Loucy (cell line): ENCODE data around the gene ACADVL.

Source experiments
- H2AFZ ChIP-seq: fragments of 200-600 bp; sonication (generic); 2 replicates; pipeline ENCODE4 v1.6.0; 2016; ENCODE audit warnings: antibody characterized with exemption, mild to moderate bottlenecking, low read length, moderate library complexity
- H3F3A ChIP-seq: fragments of 200-600 bp; 2 replicates; pipeline ENCODE4 v1.6.0; 2016; ENCODE audit warnings: antibody characterized with exemption, low read depth, mild to moderate bottlenecking
- H3K27me3 ChIP-seq: fragments of 200-600 bp; sonication (generic); 2 replicates; pipeline ENCODE4 v1.6.1; 2014; ENCODE audit warnings: low read length, mild to moderate bottlenecking; ENCODE audit not compliant: insufficient read depth, poor library complexity, severe bottlenecking
- H3K36me3 ChIP-seq: fragments of 200-600 bp; sonication (generic); 2 replicates; pipeline ENCODE4 v1.6.1; 2016; ENCODE audit warnings: low read length; ENCODE audit not compliant: insufficient read depth
- H3K4me1 ChIP-seq: fragments of 200-600 bp; sonication (generic); 2 replicates; pipeline ENCODE4 v1.5.1; 2014; ENCODE audit warnings: low read length, mild to moderate bottlenecking; ENCODE audit not compliant: insufficient read depth, poor library complexity, severe bottlenecking
- H3K4me2 ChIP-seq: fragments of 200-600 bp; sonication (generic); 2 replicates; pipeline ENCODE4 v1.6.0; 2014; ENCODE audit warnings: antibody characterized with exemption, low read length, low read depth, mild to moderate bottlenecking; ENCODE audit not compliant: poor library complexity, severe bottlenecking
- H3K4me3 ChIP-seq: fragments of 200-600 bp; sonication (generic); 2 replicates; pipeline ENCODE4 v1.5.1; 2014; ENCODE audit warnings: low read length, mild to moderate bottlenecking, mixed read lengths; ENCODE audit not compliant: poor library complexity, severe bottlenecking
- H3K79me2 ChIP-seq: fragments of 200-600 bp; sonication (generic); 2 replicates; pipeline ENCODE4 v1.6.1; 2014; ENCODE audit warnings: low read length; ENCODE audit not compliant: insufficient read depth
- H3K9ac ChIP-seq: fragments of 200-600 bp; sonication (generic); 2 replicates; pipeline ENCODE4 v1.6.0; 2014; ENCODE audit warnings: mild to moderate bottlenecking, low read depth, low read length, moderate library complexity; ENCODE audit not compliant: poor library complexity, severe bottlenecking
- H3K9me2 ChIP-seq: fragments of 200-600 bp; sonication (generic); replicated peaks from 2 replicates; pipeline ENCODE4 v1.6.1; 2016; ENCODE audit warnings: low read depth, low read length, mixed read lengths
- H3K9me3 ChIP-seq: fragments of 200-600 bp; sonication (generic); 2 replicates; pipeline ENCODE4 v1.6.1; 2014; ENCODE audit warnings: mild to moderate bottlenecking, antibody characterized with exemption, low read length, low read depth; ENCODE audit not compliant: insufficient read depth
- H4K20me1 ChIP-seq: fragments of 200-600 bp; sonication (generic); 2 replicates; pipeline ENCODE4 v1.6.0; 2014; ENCODE audit warnings: antibody characterized with exemption, low read length, mild to moderate bottlenecking; ENCODE audit not compliant: insufficient read depth, poor library complexity, severe bottlenecking
- CTCF ChIP-seq: fragments of 200-600 bp; sonication (generic); conservative IDR thresholded peaks from 2 replicates; pipeline ENCODE4 v1.5.1; 2014; ENCODE audit warnings: mild to moderate bottlenecking, antibody characterized with exemption, low read length
- EZH2phosphoT487 ChIP-seq: fragments of 200-600 bp; IDR thresholded peaks from 2 replicates; pipeline ENCODE4 v1.6.1; 2018; ENCODE audit warnings: antibody characterized with exemption, mild to moderate bottlenecking, moderate library complexity, borderline replicate concordance

The ACADVL gene

GRCh38 chr17:7215652-7216180, 4.0 kb upstream of the ACADVL start:
- Histone ChIP-seq H3K4me2 (peak overlapping the region; percentile 95), H3K4me3 (peak overlapping the region; percentile 80), H3K9ac (peak overlapping the region; percentile 85), H2AFZ (no peak overlapping the region), H3K9me2 (no peaks in the 10 kb centered on the region), H3K9me3 (no peaks in the 10 kb centered on the region), H3K36me3 (no peaks in the 10 kb centered on the region), H4K20me1 (peaks cover 6% of the 10 kb centered on the region), H3K4me1 (peaks cover 55% of the 10 kb centered on the region), H3K79me2 (peaks cover 37% of the 10 kb centered on the region), H3F3A (peaks cover 3% of the 10 kb centered on the region; the same call in 1 of the 2 replicates), H3K27me3 (no peaks in the 10 kb centered on the region)
- TF ChIP-seq CTCF (no peak), EZH2phosphoT487 (no peak)

GRCh38 chr17:7216242-7217112, 3.3 kb upstream of the ACADVL start:
- H4K20me1 ChIP-seq: peaks cover 11% of the 10 kb centered on the region
- H2AFZ ChIP-seq: no peak overlapping the region
- peak overlapping the region; percentile 92 for H3K4me2 ChIP-seq
- no peaks in the 10 kb centered on the region for H3K27me3 ChIP-seq
- TF ChIP-seq CTCF (no peak), EZH2phosphoT487 (no peak)
- H3K4me1 ChIP-seq: peaks cover 56% of the 10 kb centered on the region
- peaks cover 3% of the 10 kb centered on the region; the same call in 1 of the 2 replicates for H3F3A ChIP-seq
- peaks cover 43% of the 10 kb centered on the region for H3K79me2 ChIP-seq
- H3K9ac ChIP-seq: peak overlapping the region; percentile 85
- no peaks in the 10 kb centered on the region for H3K36me3 ChIP-seq
- no peaks in the 10 kb centered on the region for H3K9me2 ChIP-seq
- peak overlapping the region; percentile 77 for H3K4me3 ChIP-seq
- no peaks in the 10 kb centered on the region for H3K9me3 ChIP-seq

GRCh38 chr17:7217113-7217987, 2.4 kb upstream of the ACADVL start:
- Histone ChIP-seq H3F3A (peaks cover 3% of the 10 kb centered on the region; the same call in 1 of the 2 replicates), H3K9me3 (no peaks in the 10 kb centered on the region), H3K36me3 (peaks cover 5% of the 10 kb centered on the region; the same call in 1 of the 2 replicates), H3K4me3 (peak overlapping the region; percentile 77), H3K9ac (peak overlapping the region; percentile 85), H4K20me1 (peaks cover 18% of the 10 kb centered on the region), H3K27me3 (no peaks in the 10 kb centered on the region), H2AFZ (peak overlapping the region; percentile 62), H3K9me2 (no peaks in the 10 kb centered on the region), H3K4me1 (peaks cover 56% of the 10 kb centered on the region), H3K79me2 (peaks cover 37% of the 10 kb centered on the region; the same call in 1 of the 2 replicates), H3K4me2 (peak overlapping the region; percentile 98)
- no peak for TF ChIP-seq EZH2phosphoT487
- no peak for TF ChIP-seq CTCF
